Ureter (tissue), 1 donor: ENCODE data around the gene MYCBPAP. TPM values are rescaled to one million over a fixed set of nuclear protein-coding genes. Genes with fewer than 3 reads are reported as not detected.

Source experiments
- DNase-seq: peaks from one replicate; pipeline ENCODE4 v3.0.0-alpha.2; 2020; ENCODE audit warnings: low spot score
- total RNA-seq: library from RNA; stranded (reverse); gene quantifications from one replicate; pipeline ENCODE4 v1.2.4, GENCODE V29; 2023
- donor health status: DM: yes; HTN: yes; CAD: no.

The MYCBPAP gene
- total RNA-seq, 1 donor from 2014 or later = 1.1 TPM

DNA sequence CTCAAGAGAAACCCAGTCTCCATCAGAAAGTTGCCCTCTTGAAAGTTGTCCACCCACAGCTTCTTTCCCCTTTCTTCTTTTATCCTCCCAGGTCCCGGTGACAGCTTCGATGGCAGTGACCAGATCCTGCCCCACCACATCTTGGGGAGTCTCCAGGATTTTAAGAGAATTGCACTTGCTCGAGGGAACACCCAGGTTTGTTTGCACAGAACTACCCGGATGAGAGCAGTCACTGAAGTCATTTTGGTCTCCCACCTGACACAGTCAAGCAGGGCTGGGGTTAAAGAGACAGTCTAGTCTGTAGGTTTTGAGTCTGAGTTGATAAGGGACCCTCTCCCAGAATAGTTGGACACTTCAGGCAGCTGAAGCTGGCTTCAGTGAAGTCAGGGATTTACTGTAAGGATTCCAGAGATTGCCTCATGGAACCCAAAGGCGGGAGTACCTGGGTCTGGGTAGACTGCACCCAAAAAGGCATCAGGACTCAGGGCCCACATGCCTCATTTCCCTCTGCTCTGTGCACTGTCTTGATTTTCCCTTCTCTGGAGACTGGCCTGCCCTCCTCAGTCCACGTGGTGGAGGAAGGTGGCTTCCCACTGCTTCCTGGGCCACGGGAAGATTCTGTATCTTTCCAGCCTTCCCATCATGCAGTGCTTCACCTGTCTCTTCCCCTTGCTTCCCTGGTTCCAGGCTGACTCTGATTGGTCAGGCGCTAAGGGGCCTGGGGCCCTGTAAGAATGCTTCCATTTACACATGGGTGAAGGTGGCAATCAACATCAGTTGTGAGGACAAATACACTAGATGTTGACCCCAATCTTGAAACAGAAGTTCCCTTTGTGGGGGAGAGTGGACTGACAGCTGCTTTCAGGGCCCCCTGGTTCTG, 9.5 kb downstream of the MYCBPAP start:
- DNase-seq = no peak

DNA sequence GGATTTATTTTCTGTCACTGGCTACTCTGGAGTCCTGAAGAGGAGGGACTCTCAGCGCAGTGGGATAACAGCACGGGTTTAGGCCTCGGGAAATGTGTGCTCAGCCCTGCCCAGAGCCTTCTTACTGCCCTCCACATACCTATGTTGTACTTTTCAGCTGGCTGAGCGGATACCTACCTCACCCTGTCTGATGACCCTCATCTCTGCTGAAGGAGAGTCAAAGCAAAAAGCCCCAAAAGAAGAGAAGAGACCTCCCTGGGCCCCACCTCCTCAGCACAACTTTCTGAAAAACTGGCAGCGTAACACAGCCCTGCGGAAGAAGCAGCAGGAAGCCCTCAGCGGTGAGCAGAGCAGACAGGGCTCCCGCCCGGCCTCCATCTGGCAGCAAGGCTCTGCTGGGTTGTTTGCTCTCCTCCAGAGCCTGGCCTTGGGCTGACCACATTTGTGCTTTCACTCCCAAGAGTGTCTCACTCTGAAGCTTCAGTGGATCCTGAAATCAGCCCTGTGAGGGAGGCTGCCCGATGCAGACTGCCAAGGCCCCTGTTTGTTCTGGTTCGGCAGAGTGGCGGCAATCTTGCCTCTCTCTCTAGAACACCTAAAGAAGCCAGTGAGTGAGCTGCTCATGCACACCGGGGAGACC, 10.3 kb downstream of the MYCBPAP start:
- DNase-seq = no peak

DNA sequence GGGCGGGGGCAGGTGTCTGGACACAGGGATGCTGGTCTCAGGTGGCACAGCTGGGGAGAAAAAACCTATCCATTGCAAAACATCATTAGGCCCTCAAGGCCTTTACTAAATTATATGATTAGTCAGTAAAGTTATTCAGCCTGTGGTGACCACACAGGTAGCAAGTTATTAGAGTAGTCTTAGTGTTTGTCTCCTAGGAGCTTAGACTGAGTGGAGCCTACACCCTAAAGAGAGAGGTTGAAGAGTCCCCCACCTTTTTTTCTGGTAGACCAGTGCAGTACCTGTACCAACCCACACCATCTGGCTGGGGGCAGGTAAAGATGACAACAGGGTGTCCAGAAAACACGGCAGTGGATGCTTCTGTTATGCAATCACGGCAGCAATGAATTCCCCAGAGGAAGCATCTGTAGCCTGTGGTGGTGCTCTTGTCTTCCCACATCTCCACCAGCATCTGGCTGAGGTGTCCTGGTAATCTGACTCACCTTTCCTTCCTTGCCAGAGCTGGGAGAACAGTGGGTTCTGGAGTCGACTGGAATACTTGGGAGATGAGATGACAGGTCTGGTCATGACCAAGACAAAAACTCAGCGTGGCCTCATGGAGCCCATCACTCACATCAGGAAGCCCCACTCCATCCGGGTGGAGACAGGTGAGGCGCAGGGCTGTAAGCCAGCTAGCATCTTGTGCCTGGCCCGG, 11.0 kb downstream of the MYCBPAP start:
- DNase-seq = no peak

DNA sequence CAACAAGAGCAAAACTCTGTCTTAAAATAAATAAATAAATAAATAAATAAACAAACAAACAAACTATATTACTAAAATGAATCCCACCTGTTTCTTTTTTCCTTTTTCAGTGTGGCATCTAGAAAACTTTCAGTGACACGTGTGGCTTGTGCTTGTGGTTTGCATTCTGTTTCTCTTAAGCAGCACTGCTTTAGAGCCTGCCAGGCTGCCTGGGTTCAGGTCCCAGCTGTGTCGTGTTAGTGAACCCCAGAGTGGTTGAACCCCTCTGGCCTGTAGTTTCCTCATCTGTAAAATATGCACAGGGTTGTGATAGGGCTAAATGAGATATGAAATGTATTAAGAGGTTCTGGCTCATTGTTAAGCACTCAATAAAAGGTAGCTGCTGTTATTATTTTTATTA, 12.2 kb downstream of the MYCBPAP start:
- no peak for DNase-seq

DNA sequence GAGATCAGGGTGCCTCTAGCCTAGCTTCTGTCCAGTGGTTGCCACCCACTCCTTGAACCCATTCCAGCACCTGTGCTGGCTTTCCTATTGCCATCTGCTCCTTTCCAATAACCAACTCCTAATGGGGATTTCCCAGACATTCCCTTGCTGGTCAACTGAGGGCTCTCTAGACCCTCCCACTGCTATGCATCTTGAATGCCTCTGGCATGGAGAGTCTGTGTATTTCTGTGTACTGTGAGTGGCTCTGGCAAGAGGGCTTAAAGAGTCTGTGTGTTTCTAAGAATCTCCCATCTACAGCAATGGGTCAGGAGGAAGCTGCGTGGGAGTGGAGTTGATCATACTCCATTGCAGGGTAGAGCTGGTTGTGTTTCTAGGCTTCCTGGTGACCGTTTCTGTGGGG, 13.3 kb downstream of the MYCBPAP start:
- DNase-seq = no peak

DNA sequence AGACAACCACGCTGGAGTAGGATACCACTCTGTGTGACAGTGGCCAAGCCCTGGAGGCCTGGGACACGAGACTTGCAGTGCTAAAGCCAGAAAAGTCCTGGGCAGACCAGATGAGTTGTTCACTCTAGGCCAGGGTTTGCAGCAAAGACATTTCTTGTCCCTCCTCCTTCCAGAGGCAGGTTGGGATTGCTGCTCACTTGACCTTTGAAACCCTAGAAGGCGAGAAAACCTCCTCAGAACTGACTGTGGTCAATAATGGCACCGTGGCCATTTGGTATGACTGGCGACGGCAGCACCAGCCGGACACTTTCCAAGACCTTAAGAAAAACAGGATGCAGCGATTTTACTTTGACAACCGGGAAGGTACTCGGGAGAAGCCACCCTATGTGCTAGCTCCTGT, 14.5 kb downstream of the MYCBPAP start:
- DNase-seq = no peak

DNA sequence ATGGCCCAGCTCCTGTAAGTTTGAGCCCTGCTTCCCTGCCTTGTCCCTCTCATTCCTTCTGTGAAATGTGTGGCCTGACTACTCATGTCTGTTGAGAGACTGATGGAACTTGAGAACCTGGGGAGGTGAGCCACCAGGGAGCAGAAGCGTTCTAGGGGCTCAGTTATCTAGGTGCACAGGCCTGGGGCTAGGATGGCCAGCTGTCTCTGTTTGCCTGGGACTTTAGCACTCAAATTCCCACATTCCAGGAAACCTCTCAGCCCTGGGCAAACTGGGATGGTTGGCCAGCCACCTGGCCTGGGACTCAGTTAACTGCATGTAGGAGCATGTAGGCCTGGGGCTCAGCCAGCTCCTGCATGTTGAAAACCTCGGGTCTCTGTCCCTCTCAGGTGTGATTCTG, 15.0 kb downstream of the MYCBPAP start:
- DNase-seq = no peak

DNA sequence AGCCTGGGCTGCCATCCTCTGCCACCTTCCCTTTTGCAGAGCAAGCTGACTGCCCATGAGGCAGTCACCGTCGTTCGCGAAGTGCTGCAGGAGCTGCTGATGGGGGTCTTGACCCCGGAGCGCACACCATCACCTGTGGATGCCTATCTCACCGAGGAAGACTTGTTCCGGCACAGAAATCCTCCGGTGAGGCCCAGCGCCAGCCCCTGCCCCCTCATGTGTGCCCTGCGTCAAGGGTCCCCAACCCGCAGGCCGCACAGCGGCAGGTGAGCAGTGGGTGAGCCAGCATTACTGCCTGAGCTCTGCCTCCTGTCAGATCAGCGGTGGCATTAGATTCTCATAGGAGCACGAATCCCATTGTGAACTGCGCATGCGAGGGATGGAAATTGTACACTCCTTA, 16.6 kb downstream of the MYCBPAP start:
- DNase-seq = no peak

DNA sequence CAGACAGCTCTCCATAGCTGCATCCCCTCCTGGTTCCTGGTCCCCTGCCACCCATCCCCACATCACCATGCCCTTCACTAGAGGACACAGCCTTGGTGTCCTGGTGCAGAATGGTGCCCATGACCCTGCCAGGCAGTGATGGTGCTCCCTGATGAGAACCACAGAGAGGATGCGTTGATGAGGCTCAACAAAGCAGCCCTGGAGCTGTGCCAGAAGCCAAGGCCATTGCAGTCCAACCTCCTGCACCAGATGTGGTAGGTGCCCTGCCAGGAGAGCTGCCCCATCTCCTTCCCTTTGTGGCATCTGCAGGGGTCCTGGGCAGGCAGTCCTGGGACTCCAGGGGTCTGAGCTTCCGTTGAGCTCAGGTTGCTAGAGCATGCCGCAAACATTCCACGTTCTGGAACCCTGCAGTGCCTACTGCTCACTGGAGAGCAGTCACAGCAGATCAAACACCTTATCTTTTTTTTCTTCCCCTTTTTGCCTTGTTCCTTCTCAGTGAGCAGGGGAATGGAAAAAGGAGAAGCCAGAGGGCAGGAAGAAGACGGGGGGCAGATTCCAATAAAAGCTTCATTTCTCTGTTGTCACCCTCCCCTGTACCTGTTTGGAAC, 19.0 kb downstream of the MYCBPAP start:
- no peak for DNase-seq

DNA sequence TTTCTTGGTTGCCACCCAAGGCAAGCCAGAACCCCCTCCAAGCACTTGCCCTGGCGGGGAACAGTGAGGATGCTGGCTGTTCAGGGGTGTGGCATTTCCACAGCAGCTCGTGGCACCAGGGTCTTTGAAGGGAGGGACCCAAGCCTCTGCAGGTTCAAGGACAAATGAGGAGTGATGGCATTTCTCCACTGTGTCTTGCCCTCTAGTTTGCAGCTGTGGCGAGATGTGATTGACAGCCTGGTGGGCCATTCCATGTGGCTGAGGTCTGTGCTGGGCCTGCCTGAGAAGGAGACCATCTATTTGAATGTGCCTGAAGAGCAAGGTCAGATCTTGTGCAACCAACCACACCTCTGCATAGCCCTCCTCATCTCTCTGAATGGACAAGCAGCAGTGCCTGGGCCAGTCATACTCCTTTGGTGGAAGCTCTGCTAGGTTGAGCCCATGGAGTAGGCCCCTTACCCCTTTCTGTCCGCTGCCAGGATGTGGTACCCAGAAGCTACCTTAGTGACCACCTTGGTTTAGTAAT, 19.8 kb downstream of the MYCBPAP start:
- no peak for DNase-seq

DNA sequence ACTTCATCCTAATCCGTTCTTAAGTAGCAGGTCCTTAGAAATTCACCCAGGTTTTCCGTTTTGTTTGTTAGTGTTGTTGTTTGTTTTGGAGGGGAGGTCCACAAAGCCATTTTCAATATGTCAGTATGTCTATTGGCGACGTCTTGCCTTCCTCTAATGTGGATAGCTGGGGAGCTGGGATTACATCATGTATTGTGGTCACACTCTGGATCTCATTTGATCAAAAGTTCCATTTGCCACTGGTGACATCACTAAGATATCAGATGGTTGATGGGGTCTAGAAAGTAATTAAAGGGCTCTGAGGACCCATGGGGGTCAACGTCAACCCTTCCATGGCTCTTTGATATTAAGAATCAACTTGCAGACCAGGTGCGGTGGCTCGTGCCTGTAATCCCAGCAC, 21.6 kb downstream of the MYCBPAP start:
- no peak for DNase-seq

DNA sequence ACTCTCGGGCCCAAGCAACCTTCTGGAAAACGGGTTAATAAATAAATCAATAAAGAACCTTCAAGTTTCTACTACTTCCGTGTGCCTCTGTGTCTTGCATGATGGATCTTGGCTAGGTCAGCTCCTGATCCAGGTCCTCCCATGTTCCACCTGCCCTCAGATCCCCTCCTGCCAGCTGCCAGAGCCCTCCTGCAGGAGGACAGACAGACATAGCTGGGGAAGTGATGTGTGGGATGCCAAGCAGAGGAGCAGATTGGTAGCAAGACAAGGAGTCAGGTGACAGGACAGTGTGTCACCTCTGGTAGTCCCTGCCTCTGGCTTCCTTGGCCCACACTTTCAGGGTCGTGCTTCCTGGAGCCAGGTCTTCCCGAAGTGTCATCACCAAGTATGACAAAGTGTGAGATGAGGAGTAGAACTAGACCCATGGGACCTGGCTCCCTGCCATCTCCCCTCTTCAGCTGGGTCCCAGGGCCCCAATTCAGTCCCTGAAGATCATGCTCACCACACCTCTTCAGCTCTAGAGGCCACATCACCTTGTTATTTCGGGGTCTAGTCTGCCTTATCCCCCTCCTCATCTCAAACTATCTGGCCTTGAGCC, 23.3 kb downstream of the MYCBPAP start:
- DNase-seq = no peak

DNA sequence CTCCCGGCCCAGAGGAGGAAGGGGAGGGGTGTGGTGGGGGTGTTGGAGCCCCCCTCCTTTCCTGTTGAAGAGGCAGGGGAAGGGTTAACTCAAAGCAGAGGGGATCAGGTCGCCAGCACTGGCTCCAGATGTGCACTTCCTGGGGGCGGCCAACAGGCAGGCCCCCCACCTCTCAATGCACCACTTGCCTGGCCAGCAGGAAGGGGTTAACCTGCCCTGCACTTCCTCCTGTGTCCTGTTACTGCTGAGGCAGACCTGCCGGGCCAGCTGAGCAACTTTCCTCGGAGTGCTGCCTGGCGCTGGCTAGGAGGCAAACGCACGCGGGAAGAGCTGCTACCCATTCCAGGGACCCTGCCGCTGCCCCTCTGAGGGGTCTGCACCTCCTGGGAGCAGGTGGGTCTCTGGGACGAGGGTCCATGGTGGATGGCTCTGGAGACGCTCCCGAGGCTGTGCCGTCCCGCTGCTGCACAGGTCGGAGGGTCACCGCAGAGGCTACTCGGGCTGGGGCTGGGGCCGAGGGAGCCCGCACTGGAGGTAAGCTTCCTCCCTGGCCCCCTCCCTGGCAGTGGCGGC, 24.3 kb downstream of the MYCBPAP start, which contains the start of gene EPN3:
Gene EPN3, plus strand, starts transcription at position 284 of the 573 bp plus-strand sequence. CDS start 3,822 bp downstream, outside the sequence.
- DNase-seq = peak; percentile 80

DNA sequence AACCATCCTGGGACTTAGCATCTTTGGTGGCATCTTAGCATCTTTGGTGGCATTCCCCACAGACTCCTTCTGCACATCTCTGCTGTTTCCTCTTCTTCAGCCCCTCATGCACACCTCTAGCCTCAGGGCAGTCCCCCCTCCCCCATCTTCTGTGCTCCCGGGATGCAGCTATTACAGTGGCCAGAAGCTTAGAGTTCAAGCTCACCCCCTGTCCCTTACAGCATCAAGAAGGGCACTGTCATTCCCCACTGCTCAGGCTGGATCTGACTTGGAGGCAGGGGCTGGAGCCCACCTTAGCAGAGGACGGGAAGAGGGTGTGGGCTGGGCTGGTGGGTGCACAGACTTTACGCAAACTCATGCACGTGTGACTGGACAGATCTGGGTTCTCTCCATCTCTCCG, 24.9 kb downstream of the MYCBPAP start:
- DNase-seq = no peak

DNA sequence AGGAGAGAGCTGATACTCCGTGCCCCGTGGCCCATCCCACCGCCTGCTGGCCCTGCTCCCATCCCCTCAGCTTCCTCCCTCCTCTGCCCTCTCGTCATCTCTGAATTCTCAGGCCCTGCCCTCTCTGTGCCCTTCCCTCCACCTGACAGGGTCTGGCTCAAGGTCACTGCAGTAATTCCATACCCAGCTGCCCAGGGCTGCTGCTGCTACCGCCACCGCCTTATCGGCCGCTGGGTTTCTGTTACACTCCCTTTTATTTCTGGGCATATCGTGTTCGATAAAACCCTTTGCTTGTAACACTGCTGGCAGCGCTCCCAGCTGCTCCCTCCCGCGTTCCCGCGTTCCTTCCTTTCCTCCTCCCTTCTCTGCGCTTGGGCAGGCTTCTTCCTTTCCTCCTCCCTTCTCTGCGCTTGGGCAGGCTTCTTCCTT, 25.5 kb downstream of the MYCBPAP start:
- peak; percentile 75 for DNase-seq

DNA sequence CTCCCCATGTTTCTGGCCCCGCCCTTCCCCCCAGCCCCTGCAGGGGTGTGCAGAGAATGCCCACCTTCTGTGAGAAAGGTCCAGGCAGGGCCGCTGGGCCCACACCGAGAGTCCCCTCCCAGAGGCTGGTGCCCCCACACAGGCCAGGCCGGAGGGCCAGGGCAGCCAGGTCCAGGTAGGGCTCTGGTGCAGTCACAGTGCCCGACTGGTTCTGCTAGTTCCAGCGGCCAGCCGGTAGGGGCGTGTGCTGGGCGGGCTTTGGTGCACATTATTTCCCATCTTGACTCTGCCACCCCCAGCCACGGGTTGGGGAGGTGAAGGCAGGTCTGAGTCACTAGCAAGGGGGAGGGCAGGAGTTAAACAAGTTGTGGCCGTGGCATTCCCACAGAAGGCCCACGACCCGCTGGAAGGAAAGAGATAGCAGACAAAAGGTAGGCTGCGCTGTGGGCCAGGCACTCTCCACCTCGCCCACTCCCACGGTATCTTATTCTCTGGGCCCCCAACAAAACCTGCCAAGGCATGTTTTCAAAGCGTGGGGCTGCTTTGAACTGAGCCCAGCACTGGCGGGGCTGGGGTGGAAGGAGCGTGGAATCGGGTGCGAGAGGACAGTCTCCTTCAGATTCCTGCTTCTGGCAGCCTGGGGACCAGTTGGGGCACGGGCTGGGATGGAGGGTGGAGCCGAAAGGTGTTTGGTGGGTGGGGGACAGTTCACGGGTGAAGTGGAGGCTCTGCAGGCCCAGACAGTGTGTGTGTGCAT, 26.2 kb downstream of the MYCBPAP start:
- DNase-seq = peak; percentile 88

DNA sequence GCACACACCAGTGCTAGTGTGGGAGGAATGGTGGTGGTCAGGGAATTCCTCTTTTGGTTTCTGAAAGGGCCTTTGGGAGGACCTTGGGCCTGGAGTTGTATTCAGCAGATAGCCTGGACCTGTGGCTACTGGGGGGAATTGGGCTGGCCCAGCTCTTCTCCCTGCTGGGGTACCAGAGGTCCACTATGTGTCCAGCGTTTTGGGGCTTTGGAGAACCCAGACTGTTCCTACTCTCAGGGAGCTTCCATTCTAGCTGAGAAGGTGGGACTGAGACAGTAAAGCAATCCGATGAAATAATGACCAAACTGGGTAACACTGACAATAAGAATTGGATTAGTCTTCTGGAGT, 26.7 kb downstream of the MYCBPAP start:
- DNase-seq = no peak

DNA sequence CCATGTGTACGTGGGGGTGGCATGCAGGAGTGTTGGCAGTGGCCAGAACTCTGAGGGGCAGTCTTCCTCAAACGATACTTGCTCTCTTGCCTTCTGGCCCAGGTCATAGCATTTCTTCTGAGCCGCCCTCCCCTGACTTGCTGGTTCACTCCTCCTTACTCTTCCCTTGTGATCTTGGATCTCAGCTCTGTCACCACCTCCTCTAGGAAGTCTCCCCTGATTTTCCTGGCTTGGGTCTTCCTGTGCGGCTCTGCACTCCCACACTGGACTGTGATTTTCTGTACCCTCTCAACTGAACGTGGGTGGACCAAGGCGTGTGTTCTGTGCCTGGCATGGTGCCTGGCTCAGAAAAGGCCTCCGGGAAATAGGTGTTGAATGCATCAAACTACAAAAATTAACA, 27.2 kb downstream of the MYCBPAP start:
- DNase-seq = no peak

DNA sequence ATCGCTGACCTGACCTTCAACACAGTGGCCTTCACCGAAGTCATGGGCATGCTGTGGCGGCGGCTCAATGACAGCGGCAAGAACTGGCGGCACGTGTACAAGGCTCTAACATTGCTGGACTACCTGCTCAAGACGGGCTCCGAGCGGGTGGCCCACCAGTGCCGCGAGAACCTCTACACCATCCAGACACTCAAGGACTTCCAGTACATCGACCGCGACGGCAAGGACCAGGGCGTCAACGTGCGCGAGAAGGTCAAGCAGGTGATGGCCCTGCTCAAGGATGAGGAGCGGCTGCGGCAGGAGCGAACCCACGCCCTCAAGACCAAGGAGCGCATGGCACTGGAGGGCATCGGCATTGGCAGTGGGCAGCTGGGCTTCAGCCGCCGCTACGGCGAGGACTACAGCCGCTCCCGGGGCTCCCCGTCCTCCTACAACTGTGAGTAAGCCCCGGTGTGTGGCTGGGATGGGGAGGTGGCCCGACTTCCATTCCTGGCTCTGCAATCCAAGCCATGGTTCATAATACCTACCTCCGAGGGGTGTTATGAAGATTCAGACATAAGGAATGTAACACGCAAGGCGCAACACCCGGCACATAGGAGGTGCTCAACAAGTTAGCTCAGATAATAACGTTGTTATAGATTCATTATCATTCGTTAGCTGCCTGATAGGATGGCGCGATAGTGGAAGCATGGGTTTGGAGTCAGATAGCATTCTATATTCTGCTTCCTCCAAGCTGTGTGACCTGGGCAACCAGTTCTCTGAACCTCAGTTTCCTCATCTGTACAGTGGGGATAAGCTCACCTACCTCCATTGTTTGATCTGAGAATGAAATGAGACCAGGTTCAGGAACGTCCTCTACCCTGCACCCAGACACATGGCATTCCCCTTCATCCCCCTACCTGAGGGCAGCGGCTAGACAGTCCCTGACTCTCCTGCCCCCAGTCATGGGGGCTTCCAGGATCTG, 28.7 kb downstream of the MYCBPAP start:
- DNase-seq = no peak
